OCI-LY1 (cell line): ENCODE measurements around the gene CCL14.

Experiments
- H2AFZ ChIP-seq: fragments of 200-600 bp; sonication (generic), shearing (Covaris generic); 2 replicates; pipeline ENCODE4 v1.6.0; 2014; ENCODE audit warnings: antibody characterized with exemption, mild to moderate bottlenecking, low read length
- H3F3A ChIP-seq: fragments of 200-600 bp; sonication (generic), shearing (Covaris generic); 2 replicates; pipeline ENCODE4 v1.6.0; 2014; ENCODE audit warnings: mild to moderate bottlenecking, antibody characterized with exemption, low read length, moderate library complexity; ENCODE audit not compliant: insufficient read depth
- H3K27ac ChIP-seq: fragments of 200-600 bp; sonication (generic); 2 replicates; pipeline ENCODE4 v1.5.1; 2014; ENCODE audit warnings: low read length, mixed run types, mild to moderate bottlenecking, low read depth; ENCODE audit not compliant: poor library complexity, severe bottlenecking
- H3K27me3 ChIP-seq: fragments of 200-600 bp; sonication (generic); 2 replicates; pipeline ENCODE4 v1.6.0; 2014; ENCODE audit warnings: antibody characterized with exemption, mild to moderate bottlenecking, low read length, moderate library complexity; ENCODE audit not compliant: insufficient read depth
- H3K36me3 ChIP-seq: fragments of 200-600 bp; sonication (generic); 2 replicates; pipeline ENCODE4 v1.6.1; 2014; ENCODE audit warnings: mild to moderate bottlenecking, antibody characterized with exemption, low read length, moderate library complexity, mixed read lengths; ENCODE audit not compliant: insufficient read depth
- H3K4me1 ChIP-seq: fragments of 200-600 bp; sonication (generic); 2 replicates; pipeline ENCODE4 v1.5.1; 2014; ENCODE audit warnings: mild to moderate bottlenecking, low read length, moderate library complexity; ENCODE audit not compliant: insufficient read depth, severe bottlenecking
- H3K4me2 ChIP-seq: fragments of 200-600 bp; sonication (generic), shearing (Covaris generic); 2 replicates; pipeline ENCODE4 v1.6.1; 2014; ENCODE audit warnings: low read length
- H3K4me3 ChIP-seq: fragments of 200-600 bp; sonication (generic); 2 replicates; pipeline ENCODE4 v1.5.1; 2014; ENCODE audit warnings: low read length, low read depth, mild to moderate bottlenecking, mixed read lengths; ENCODE audit not compliant: poor library complexity, severe bottlenecking
- H3K79me2 ChIP-seq: fragments of 200-600 bp; shearing (Covaris generic); 2 replicates; pipeline ENCODE4 v1.6.1; 2016; ENCODE audit warnings: mixed run types, low read length, mixed read lengths; ENCODE audit not compliant: insufficient read depth
- H3K9ac ChIP-seq: fragments of 200-600 bp; sonication (generic), shearing (Covaris generic); 2 replicates; pipeline ENCODE4 v1.6.1; 2014; ENCODE audit warnings: mild to moderate bottlenecking, low read length, mixed read lengths
- H3K9me2 ChIP-seq: fragments of 200-600 bp; sonication (generic), shearing (Covaris generic); 2 replicates; pipeline ENCODE4 v1.6.1; 2014; ENCODE audit warnings: low read depth, mild to moderate bottlenecking, low read length, mixed read lengths
- H3K9me3 ChIP-seq: fragments of 200-600 bp; shearing (Covaris generic); 2 replicates; pipeline ENCODE4 v1.6.1; 2014; ENCODE audit warnings: low read length, mixed read lengths
- H4K20me1 ChIP-seq: fragments of 200-600 bp; sonication (generic), shearing (Covaris generic); 2 replicates; pipeline ENCODE4 v1.6.0; 2016; ENCODE audit warnings: mild to moderate bottlenecking, low read length; ENCODE audit not compliant: insufficient read depth
- CTCF ChIP-seq: fragments of 200-600 bp; sonication (generic), shearing (Covaris generic); IDR thresholded peaks from 2 replicates; pipeline ENCODE4 v1.5.1; 2017; ENCODE audit warnings: mild to moderate bottlenecking, antibody characterized with exemption, low read length, moderate library complexity, mixed read lengths
- EZH2 ChIP-seq: fragments of 200-600 bp; sonication (generic), shearing (Covaris generic); IDR thresholded peaks from 2 replicates; pipeline ENCODE4 v1.8.0; 2017; ENCODE audit warnings: borderline replicate concordance, mixed run types, mild to moderate bottlenecking, antibody characterized with exemption, low read length, moderate library complexity, mixed read lengths

CCL14 gene

GRCh38 chr17:35969558-35970380, 16.8 kb downstream of the CCL14 start:
- Histone ChIP-seq H3F3A (no peaks in the 10 kb centered on the region), H3K4me2 (no peak overlapping the region), H3K4me3 (no peak overlapping the region), H3K4me1 (no peaks in the 10 kb centered on the region), H3K9ac (no peak overlapping the region), H4K20me1 (no peaks in the 10 kb centered on the region), H3K9me3 (no peaks in the 10 kb centered on the region), H3K27me3 (no peaks in the 10 kb centered on the region), H2AFZ (no peak overlapping the region), H3K27ac (no peak overlapping the region), H3K36me3 (no peaks in the 10 kb centered on the region), H3K9me2 (no peaks in the 10 kb centered on the region), H3K79me2 (no peaks in the 10 kb centered on the region)
- TF ChIP-seq CTCF (peak; percentile 78), EZH2 (no peak)

GRCh38 chr17:35968520-35969054, 17.9 kb downstream of the CCL14 start:
- Histone ChIP-seq H3F3A (no peaks in the 10 kb centered on the region), H3K27ac (no peak overlapping the region), H3K79me2 (no peaks in the 10 kb centered on the region), H3K36me3 (no peaks in the 10 kb centered on the region), H3K9me3 (no peaks in the 10 kb centered on the region), H3K4me1 (no peaks in the 10 kb centered on the region), H4K20me1 (no peaks in the 10 kb centered on the region), H3K9me2 (no peaks in the 10 kb centered on the region), H3K4me2 (no peak overlapping the region), H3K4me3 (no peak overlapping the region), H2AFZ (no peak overlapping the region), H3K27me3 (no peaks in the 10 kb centered on the region; the same call in 1 of the 2 replicates), H3K9ac (no peak overlapping the region)
- TF ChIP-seq EZH2 (no peak), CTCF (no peak)

- Histone ChIP-seq H3K36me3 (no peaks in the 10 kb centered on the region), H3K4me2 (no peak overlapping the region), H3K4me3 (no peak overlapping the region), H3K27ac (no peak overlapping the region), H4K20me1 (no peaks in the 10 kb centered on the region), H3K9me3 (no peaks in the 10 kb centered on the region), H2AFZ (no peak overlapping the region), H3F3A (no peaks in the 10 kb centered on the region), H3K9me2 (no peaks in the 10 kb centered on the region), H3K9ac (no peak overlapping the region), H3K79me2 (no peaks in the 10 kb centered on the region), H3K27me3 (no peaks in the 10 kb centered on the region; the same call in 1 of the 2 replicates), H3K4me1 (no peaks in the 10 kb centered on the region)
- TF ChIP-seq CTCF (no peak), EZH2 (no peak)
These were observed 21.3 kb downstream of the CCL14 start for GRCh38 chr17:35965272-35965671.
